SK-N-SH (cell line): ENCODE measurements around the gene ADAMTS14. TPM values are rescaled to one million over a fixed set of nuclear protein-coding genes. Genes with fewer than 3 reads are reported as not detected.

Experiments
- CTCF ChIA-PET: fragments of 300-600, 350-600 bp; formaldehyde crosslinking; extraction: SDS; loops from one replicate; lab custom pipeline; 2021; lab: Yijun Ruan, JAX
- POLR2A ChIA-PET: fragments of 350-600 bp; sonication (Branson Sonifier 250); formaldehyde crosslinking; extraction: SDS; loops from one replicate; lab custom pipeline; 2020; ENCODE audit warnings: antibody characterized with exemption, inconsistent platforms; lab: Yijun Ruan, JAX
- DNase-seq: peaks from one replicate; pipeline ENCODE4 v3.0.0; 2012
- H2AFZ ChIP-seq: fragments of 200-600 bp; sonication (generic); 2 replicates; pipeline ENCODE4 v1.8.1; 2016; ENCODE audit warnings: antibody characterized with exemption, mild to moderate bottlenecking, low read depth
- H3F3A ChIP-seq: fragments of 200-600 bp; sonication (generic); replicated peaks from 2 replicates; pipeline ENCODE3; 2016; ENCODE audit warnings: antibody characterized with exemption, mild to moderate bottlenecking; ENCODE audit not compliant: insufficient read depth
- H3K27ac ChIP-seq, 2 experiments: fragments of 200-500 bp in 1 of 2; fragments of 200-600 bp in 1 of 2; sonication (Bioruptor generic) in 1 of 2; sonication (generic), shearing (Covaris generic) in 1 of 2; 2 replicates each; pipeline versions ENCODE4 v1.5.1 to v1.6.1; 2014 to 2016; ENCODE audit warnings: low read depth in 2 of 2, inconsistent platforms in 1 of 2, low read length in 1 of 2, mild to moderate bottlenecking in 1 of 2, mixed read lengths in 1 of 2
- H3K27me3 ChIP-seq: fragments of 200-600 bp; sonication (generic), shearing (Covaris generic); 2 replicates; pipeline ENCODE4 v1.6.1; 2016; ENCODE audit warnings: mixed run types; ENCODE audit not compliant: insufficient read depth
- H3K36me3 ChIP-seq, 2 experiments: fragments of 200-500 bp in 1 of 2; fragments of 200-600 bp in 1 of 2; sonication (Bioruptor generic) in 1 of 2; sonication (generic) in 1 of 2; replicated peaks in 1 of 2; 2 replicates each; pipeline versions ENCODE3 to v1.5.1; 2014 to 2016; ENCODE audit warnings: low read length in 1 of 2, mild to moderate bottlenecking in 1 of 2; ENCODE audit not compliant: insufficient read depth in 2 of 2, control insufficient read depth in 1 of 2
- H3K4me1 ChIP-seq, 2 experiments: fragments of 200-500 bp in 1 of 2; fragments of 200-600 bp in 1 of 2; sonication (Bioruptor generic) in 1 of 2; sonication (generic), shearing (Covaris generic) in 1 of 2; 2 replicates each; pipeline versions ENCODE4 v1.5.1 to v1.6.1; 2014 to 2016; ENCODE audit warnings: low read depth in 1 of 2, low read length in 1 of 2, mixed run types in 1 of 2; ENCODE audit not compliant: insufficient read depth in 2 of 2, control insufficient read depth in 1 of 2
- H3K4me2 ChIP-seq: fragments of 200-600 bp; sonication (generic), shearing (Covaris generic); 2 replicates; pipeline ENCODE4 v1.6.1; 2017; ENCODE audit warnings: mixed run types
- H3K4me3 ChIP-seq, 2 experiments: fragments of 200-500 bp in 1 of 2; fragments of 200-600 bp in 1 of 2; sonication (Bioruptor generic) in 1 of 2; sonication (generic), shearing (Covaris generic) in 1 of 2; 2 replicates each; pipeline versions ENCODE4 v1.5.1 to v1.8.1; 2014 to 2016; ENCODE audit warnings: low read depth in 2 of 2, inconsistent platforms in 1 of 2, low read length in 1 of 2, mild to moderate bottlenecking in 1 of 2, mixed read lengths in 1 of 2, moderate library complexity in 1 of 2
- H3K79me2 ChIP-seq: fragments of 200-600 bp; sonication (generic); 2 replicates; pipeline ENCODE4 v1.8.1; 2017; ENCODE audit warnings: mild to moderate bottlenecking; ENCODE audit not compliant: insufficient read depth
- H3K9ac ChIP-seq: fragments of 200-600 bp; sonication (generic); 2 replicates; pipeline ENCODE4 v1.6.1; 2017; ENCODE audit warnings: mixed run types
- H3K9me2 ChIP-seq: fragments of 200-600 bp; sonication (generic); 2 replicates; pipeline ENCODE4 v1.6.1; 2017; ENCODE audit warnings: mixed run types
- H3K9me3 ChIP-seq: fragments of 200-600 bp; sonication (generic); 2 replicates; pipeline ENCODE4 v1.6.1; 2017; ENCODE audit warnings: mixed run types, mild to moderate bottlenecking, moderate library complexity
- H4K20me1 ChIP-seq: fragments of 200-600 bp; sonication (generic); 2 replicates; pipeline ENCODE4 v1.6.1; 2017; ENCODE audit warnings: mild to moderate bottlenecking, mixed run types; ENCODE audit not compliant: insufficient read depth
- FOSL2 ChIP-seq: IDR thresholded peaks from 2 replicates; pipeline ENCODE4 v1.4.0; 2012; ENCODE audit warnings: low read depth, mild to moderate bottlenecking, moderate library complexity, borderline replicate concordance
- FOXJ3 ChIP-seq: sonication (generic); formaldehyde crosslinking; IDR thresholded peaks from 2 replicates; pipeline ENCODE4 v1.5.1; 2020; ENCODE audit warnings: mild to moderate bottlenecking, missing genetic modification reagents
- JUND ChIP-seq: IDR thresholded peaks from 2 replicates; pipeline ENCODE4 v1.4.0; 2012
- NRF1 ChIP-seq: IDR thresholded peaks from 2 replicates; pipeline ENCODE4 v1.6.1; 2012; ENCODE audit warnings: low read depth, mild to moderate bottlenecking, low read length
- RAD21 ChIP-seq: IDR thresholded peaks from 2 replicates; pipeline ENCODE4 v1.6.1; 2012; ENCODE audit warnings: mild to moderate bottlenecking, low read length
- RCOR1 ChIP-seq: fragments of 150-350 bp; IDR thresholded peaks from 2 replicates; pipeline ENCODE4 v1.6.1; 2017; ENCODE audit warnings: antibody characterized with exemption, low read length
- REST ChIP-seq: IDR thresholded peaks from 2 replicates; pipeline ENCODE4 v1.6.1; 2012; ENCODE audit warnings: mild to moderate bottlenecking, low read depth, low read length, moderate library complexity
- RFX5 ChIP-seq: IDR thresholded peaks from 2 replicates; pipeline ENCODE4 v1.6.1; 2012; ENCODE audit warnings: mild to moderate bottlenecking, improper control_type of control experiment, low read length
- TCF12 ChIP-seq: IDR thresholded peaks from 2 replicates; pipeline ENCODE4 v1.4.0; 2012
- YY1 ChIP-seq: IDR thresholded peaks from 2 replicates; pipeline ENCODE4 v1.4.0; 2012; ENCODE audit warnings: low read depth, mild to moderate bottlenecking
- WGBS: methylation state at CpG from one replicate; pipeline ENCODE4 v1.1.6; 2017; ENCODE audit warnings: low lambda C conversion rate; 5-methylcytosine and 5-hydroxymethylcytosine counted together
- polyA plus RNA-seq, 3 experiments: library from polyadenylated mRNA; depleted of rRNA; stranded (reverse); fragments of >200 nt; gene quantifications; 2 replicates each; pipeline ENCODE4 v1.2.3, GENCODE V29; 2012
- TF ChIP-seq, protein P1 (sequence below): IDR thresholded peaks from 2 replicates; pipeline ENCODE4 v1.4.0; 2012; ENCODE audit warnings: low read depth, borderline replicate concordance
- TF ChIP-seq, protein P2 (sequence below): IDR thresholded peaks from 2 replicates; pipeline ENCODE4; 2012

The ADAMTS14 gene
- polyA plus RNA-seq, 1 of the 3 experiments (the other 2 are of a cell fraction): 1.1 TPM

- Histone ChIP-seq H3K9me3 (peaks cover 7% of the 10 kb centered on the region; the same call in 1 of the 2 replicates), H3K36me3 (no peaks in the 10 kb centered on the region), H4K20me1 (no peaks in the 10 kb centered on the region), H3K4me3 (no peak overlapping the region), H3K4me1 (no peaks in the 10 kb centered on the region), H3K9ac (no peak overlapping the region), H3F3A (no peaks in the 10 kb centered on the region), H3K27me3 (no peaks in the 10 kb centered on the region), H3K9me2 (no peaks in the 10 kb centered on the region), H3K4me2 (no peak overlapping the region), H3K27ac (no peak overlapping the region), H3K79me2 (no peaks in the 10 kb centered on the region), H2AFZ (no peak overlapping the region)
- TF ChIP-seq FOXJ3 (CRISPR knock-in tag) (no peak), JUND (no peak), FOSL2 (no peak), RFX5 (no peak), RCOR1 (no peak), NRF1 (no peak), TCF12 (no peak), YY1 (no peak), REST (no peak), RAD21 (no peak)
- TF ChIP-seq, protein P1, sequence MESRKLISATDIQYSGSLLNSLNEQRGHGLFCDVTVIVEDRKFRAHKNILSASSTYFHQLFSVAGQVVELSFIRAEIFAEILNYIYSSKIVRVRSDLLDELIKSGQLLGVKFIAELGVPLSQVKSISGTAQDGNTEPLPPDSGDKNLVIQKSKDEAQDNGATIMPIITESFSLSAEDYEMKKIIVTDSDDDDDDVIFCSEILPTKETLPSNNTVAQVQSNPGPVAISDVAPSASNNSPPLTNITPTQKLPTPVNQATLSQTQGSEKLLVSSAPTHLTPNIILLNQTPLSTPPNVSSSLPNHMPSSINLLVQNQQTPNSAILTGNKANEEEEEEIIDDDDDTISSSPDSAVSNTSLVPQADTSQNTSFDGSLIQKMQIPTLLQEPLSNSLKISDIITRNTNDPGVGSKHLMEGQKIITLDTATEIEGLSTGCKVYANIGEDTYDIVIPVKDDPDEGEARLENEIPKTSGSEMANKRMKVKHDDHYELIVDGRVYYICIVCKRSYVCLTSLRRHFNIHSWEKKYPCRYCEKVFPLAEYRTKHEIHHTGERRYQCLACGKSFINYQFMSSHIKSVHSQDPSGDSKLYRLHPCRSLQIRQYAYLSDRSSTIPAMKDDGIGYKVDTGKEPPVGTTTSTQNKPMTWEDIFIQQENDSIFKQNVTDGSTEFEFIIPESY: no peak
- TF ChIP-seq, protein P2, sequence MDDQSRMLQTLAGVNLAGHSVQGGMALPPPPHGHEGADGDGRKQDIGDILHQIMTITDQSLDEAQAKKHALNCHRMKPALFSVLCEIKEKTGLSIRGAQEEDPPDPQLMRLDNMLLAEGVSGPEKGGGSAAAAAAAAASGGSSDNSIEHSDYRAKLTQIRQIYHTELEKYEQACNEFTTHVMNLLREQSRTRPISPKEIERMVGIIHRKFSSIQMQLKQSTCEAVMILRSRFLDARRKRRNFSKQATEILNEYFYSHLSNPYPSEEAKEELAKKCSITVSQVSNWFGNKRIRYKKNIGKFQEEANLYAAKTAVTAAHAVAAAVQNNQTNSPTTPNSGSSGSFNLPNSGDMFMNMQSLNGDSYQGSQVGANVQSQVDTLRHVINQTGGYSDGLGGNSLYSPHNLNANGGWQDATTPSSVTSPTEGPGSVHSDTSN: no peak
- WGBS: 0% methylated on average over 2 of the region's 3 CpGs
- ChIA-PET POLR2A (no interaction called here), CTCF (no interaction called here)
- no peak for DNase-seq
These were observed 49.1 kb upstream of the ADAMTS14 start for GRCh38 chr10:70622981-70623844.
